HK-2 (cell line): ENCODE measurements around the gene PHTF2.

ENCODE experiments used
- DNase-seq: peaks from one replicate; pipeline ENCODE4 v3.0.0-alpha.2; 2018; ENCODE audit not compliant: unreplicated experiment

The PHTF2 gene

GRCh38 chr7:77931841-77932240 lies 133.3 kb downstream of the PHTF2 start:
- DNase-seq: no peak

GRCh38 chr7:77933394-77933793 lies 134.8 kb downstream of the PHTF2 start:
- DNase-seq: no peak

GRCh38 chr7:77935652-77936348 lies 137.2 kb downstream of the PHTF2 start:
- no peak for DNase-seq

GRCh38 chr7:77940647-77941046 lies 142.1 kb downstream of the PHTF2 start:
- no peak for DNase-seq

GRCh38 chr7:77942431-77942830 lies 143.9 kb downstream of the PHTF2 start:
- no peak for DNase-seq

- DNase-seq: no peak
Measured at GRCh38 chr7:77944183-77945182, 145.9 kb downstream of the PHTF2 start.

- no peak for DNase-seq
Measured at GRCh38 chr7:77950548-77950947, 152.0 kb downstream of the PHTF2 start.

- DNase-seq: no peak
Measured at GRCh38 chr7:77954773-77955555, 156.4 kb downstream of the PHTF2 start.

GRCh38 chr7:77958436-77958835 lies 159.9 kb downstream of the PHTF2 start:
- DNase-seq: no peak

GRCh38 chr7:77959080-77959479 lies 160.5 kb downstream of the PHTF2 start:
- no peak for DNase-seq

GRCh38 chr7:77960336-77960735 lies 161.8 kb downstream of the PHTF2 start:
- no peak for DNase-seq

GRCh38 chr7:77967429-77967828 lies 168.9 kb downstream of the PHTF2 start:
- DNase-seq: no peak

GRCh38 chr7:77971726-77972125 lies 173.2 kb downstream of the PHTF2 start:
- no peak for DNase-seq

- no peak for DNase-seq
Measured at GRCh38 chr7:77975672-77976480, 177.3 kb downstream of the PHTF2 start.

- DNase-seq: no peak
Measured at GRCh38 chr7:77979219-77979618, 180.6 kb downstream of the PHTF2 start.

- no peak for DNase-seq
Measured at GRCh38 chr7:77980087-77980713, 181.6 kb downstream of the PHTF2 start.

GRCh38 chr7:77982926-77983550 lies 184.5 kb downstream of the PHTF2 start:
- DNase-seq: no peak

- no peak for DNase-seq
Measured at GRCh38 chr7:77983973-77984372, 185.4 kb downstream of the PHTF2 start.

- no peak for DNase-seq
Measured at GRCh38 chr7:77985232-77985973, 186.8 kb downstream of the PHTF2 start.

GRCh38 chr7:77985974-77986339 lies 187.4 kb downstream of the PHTF2 start:
- no peak for DNase-seq
